GM18907 (cell line): Measurements from ENCODE around the gene KHDRBS2.

Experiments
- ATAC-seq: cut with Tn5 transposase; IDR thresholded peaks from one replicate; pipeline ENCODE4 v1.9.1; 2021; ENCODE audit warnings: mild to moderate bottlenecking, moderate library complexity; ENCODE audit not compliant: unreplicated experiment

The KHDRBS2 gene

DNA sequence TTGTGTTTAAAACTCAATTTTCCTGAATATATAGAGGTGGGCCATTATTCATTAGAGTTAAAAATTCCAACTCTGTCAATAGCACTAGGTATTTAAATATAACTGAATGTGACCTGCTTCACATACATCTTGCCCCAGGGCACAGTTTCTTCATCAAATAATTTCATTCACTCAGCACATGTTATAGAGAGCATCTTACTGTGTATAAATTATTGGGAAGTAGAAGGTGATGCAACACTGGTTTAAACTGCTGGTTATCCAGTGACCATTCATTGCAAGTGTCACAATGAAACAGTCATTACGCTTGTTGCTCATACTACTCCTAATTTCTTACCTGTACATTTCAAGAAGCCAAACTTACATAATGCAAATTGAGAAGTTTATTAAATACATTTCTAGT is 93.4 kb downstream of the KHDRBS2 start:
- no peak for ATAC-seq

DNA sequence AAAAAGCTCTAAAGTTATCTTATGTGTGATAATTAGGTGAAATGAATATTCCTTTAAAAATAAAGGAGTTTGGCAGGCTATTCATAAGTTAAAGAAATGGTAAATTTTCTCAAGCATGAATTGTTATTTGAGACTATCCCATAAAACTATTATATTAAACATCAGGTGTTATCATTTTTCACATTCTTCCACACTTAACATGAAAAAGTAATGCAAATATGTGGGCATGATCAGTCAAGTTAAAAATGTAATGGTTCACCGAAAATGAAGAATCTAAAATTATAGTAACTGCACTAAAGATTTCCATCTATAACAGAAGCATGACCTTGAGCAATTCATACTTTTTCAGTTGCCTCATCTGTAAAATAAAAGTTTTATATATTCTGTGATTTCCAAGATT is 110.8 kb downstream of the KHDRBS2 start:
- ATAC-seq: no peak

DNA sequence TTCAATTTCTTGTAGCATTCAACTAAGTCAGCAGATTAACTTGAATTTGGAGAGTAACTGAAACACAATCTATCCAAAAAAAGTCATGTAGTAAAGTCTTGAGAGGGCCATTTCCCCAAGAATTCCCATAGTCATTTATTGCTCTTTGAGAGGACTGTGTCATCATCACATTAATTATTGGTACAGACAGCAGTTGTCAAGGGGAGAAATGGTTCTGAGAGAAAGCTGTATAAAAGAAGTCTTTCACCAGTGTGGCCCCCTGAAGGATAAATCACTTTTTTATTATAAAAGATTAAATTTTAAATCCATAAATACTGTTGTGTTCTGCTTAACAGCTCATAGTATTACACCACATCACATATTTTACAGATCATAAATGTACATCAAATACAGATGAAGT is 111.5 kb downstream of the KHDRBS2 start:
- no peak for ATAC-seq

DNA sequence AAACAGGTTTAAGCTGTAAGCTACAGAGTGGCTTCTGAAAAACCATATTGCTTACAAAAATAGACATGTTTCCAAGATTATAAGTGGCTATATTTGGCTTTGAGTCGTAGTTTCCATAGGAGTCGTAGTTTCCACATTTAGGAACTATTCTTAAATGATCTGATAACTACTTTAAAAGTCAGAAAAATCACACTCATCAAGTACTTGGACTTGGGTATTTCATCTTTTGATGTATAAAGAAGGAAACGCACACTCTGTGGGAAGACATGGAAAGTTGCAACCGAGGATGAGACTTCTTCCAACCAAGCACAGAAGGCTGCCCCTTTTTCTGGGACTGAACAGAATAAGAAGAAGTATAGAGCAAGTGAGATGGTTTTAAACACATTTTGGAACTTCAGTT is 118.3 kb downstream of the KHDRBS2 start:
- ATAC-seq: no peak

DNA sequence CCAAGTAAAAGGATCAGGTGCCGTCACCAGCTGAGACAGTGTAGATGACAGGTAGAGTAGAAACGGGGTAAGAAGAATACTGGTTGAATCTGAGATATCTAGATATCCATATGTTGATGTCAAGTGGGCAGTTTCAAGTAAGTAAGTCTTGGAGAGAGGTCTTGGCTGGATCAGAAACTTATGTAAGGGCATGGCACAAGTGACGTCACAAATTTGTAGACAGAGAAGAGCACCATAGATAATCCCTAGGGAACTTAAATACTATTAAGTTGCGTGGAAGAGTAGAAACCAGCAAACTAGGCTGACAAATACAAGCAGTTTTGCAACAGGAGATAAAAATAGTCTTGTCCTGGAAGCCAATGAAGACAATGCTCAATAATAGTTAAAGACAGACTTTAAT is 123.2 kb downstream of the KHDRBS2 start:
- no peak for ATAC-seq

DNA sequence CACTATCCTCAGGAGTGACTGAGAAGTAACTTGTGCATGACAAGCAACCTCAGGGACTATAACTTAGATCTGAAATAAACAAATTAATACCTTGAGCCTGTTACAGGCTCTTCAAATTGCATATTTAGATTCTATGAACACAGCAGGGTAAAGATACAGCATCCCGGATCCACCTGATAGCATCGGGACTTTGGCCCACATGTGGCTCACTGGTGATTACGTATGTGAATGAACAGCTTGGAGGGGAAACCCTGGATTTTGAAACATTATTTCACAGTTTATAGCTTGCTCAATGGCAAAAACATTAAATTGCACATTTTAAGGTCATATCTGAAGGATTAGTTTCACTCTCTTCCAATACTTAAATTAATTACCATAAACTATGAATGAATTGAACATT is 133.2 kb downstream of the KHDRBS2 start:
- ATAC-seq: no peak

DNA sequence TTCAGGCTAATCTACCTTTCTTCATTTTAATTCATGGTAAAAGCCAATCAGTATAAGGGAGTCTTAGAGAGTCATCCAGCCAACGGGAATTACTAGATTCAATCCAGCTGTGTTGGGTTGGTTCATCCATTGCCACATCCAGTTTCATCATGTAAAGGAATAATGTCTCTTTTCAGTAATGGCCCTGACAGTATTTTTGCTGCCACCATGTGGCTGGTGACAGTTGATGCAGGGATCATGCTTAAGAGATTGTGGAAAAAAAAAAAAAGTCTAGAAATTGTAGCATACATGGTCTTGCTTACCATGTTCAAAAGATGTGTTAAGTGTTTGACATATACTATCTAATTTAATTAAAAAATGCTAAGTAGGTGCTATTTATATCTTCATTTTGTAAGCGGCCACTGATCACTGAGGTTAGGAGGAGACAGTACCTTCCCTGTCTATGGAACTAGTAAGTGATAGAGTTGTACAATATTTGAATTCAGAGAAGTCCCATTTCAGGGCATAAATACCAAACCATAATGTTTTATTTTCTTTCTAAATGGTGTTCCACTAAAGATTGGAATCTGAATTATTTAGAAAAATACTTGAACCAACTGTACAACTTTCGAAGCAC is 135.9 kb downstream of the KHDRBS2 start:
- ATAC-seq: peak; percentile 85

DNA sequence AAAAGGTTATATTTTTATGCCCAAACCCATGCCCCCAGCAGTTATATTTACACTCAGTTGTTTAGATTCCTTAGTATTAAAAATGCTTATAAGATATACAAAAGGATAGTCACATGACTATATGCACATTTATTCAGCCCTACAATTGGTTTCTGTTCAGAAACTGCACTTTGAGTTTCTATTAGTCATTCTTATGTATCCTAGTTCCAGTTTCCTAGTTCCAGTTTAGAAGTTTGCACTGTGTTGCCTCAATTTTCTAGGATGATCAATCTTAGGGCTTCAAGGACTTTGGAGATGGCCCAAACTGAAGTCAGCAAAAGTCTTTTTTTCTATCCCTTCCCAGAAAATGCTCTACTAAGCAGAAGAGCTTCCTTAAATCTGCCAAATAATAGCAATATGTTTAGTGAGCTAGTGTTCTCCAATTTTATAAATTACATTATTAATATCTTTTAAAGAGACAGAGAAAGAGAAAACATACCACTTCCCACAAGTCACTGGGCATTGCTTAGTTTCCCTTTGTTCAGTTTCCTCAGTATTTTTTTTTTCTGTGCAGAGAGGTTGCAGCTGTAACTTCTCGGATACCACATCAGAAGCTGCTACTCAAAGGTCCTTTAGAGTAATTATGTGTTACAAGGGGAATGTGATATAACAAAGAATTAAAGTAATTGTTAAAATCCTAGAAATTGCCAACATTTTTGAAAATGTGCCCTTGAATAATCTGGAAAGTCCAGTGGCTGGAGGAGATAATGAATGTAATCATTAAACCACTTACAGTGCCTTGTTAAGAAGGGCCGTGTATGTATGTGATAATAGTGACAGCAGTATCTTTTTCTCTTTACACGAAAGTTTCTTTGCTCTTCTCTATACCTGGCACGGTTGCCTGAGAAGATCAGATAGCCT is 138.8 kb downstream of the KHDRBS2 start:
- no peak for ATAC-seq

DNA sequence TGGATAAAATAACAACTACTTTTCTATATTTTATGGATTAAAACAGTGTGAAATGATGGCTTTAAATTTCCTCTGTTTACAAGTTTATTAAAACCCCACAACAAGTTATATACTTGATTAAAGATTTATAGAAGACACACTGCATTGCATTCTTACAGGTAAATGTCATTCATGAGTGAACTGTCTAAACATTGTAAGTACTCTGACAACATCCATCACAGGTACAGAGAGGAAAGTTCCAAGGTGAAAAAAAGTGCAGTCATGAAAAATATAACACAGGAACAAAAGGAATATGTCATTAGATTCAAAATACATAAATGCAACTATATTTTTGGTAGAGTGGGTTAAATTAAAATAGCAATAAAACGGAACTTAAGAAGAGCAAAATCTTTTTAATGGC is 156.9 kb downstream of the KHDRBS2 start:
- no peak for ATAC-seq

DNA sequence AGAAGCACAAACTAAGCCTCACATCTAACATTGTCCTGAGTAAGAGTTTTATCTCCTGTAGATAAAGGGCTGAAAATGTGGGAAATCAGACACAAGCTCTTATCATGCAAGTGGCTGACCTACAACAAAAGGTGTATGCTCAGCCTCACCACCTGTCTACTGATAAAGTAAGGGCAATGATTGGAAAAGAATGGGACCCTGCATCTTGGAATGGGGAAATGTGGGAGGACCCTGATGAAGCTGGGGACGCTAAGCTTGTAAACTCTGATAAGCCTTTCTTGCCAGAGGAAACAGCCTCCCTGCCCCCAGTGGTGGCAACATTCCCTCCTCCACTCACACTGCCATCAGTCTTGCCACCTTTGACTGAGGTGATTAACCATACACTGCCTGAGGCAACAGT is 166.6 kb downstream of the KHDRBS2 start:
- ATAC-seq: no peak

DNA sequence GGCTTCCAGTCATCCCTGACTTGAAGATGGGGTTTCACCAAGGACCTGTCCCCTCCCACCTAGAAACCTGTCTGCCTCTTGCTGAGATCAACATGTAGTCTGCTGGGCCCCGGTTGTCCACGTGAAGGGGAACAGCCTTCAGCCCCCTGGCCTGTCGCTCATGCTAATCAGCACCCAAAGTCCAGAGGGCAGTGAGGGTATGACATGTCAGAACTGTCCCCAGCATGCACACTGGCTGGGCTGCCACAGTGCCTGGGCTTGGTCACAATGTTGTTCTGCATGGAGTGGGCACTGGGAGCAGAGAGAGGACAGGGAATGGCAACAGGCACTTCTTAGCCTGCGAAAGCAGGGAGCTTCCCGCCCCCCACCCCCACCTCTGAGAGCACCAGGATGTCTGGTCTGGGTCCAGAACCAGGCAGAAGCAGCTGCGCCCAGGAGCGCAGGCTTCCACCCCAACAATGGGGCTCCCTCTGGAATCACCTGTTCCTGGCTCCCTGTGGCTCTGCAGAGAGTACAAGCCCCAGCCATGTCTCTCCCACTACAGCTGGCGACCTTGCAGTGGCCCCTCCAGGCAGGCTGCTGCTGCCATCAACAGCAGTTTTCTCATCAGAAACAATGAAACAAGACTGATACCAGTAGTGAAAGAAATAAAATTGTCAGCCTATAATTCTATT is 182.7 kb downstream of the KHDRBS2 start:
- ATAC-seq: no peak

DNA sequence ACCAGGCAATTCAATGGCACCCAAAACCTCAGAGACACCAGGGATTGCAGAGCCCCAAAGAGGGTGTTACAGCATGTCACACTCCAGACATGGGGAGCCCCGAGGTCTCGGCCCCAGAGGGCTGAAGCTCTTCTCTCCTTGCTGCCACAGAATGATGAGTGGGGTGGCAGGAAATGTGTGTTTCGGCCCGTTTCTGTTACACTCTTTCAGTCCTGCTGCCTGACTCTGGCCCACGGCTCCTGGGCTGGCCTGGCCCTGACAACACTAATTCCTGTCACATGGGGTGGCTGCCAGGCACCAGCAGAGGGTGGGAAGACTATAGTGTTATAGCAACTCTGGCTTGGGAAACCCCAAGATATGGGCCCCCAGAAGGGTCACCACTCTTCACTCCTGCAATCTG is 183.6 kb downstream of the KHDRBS2 start:
- no peak for ATAC-seq

DNA sequence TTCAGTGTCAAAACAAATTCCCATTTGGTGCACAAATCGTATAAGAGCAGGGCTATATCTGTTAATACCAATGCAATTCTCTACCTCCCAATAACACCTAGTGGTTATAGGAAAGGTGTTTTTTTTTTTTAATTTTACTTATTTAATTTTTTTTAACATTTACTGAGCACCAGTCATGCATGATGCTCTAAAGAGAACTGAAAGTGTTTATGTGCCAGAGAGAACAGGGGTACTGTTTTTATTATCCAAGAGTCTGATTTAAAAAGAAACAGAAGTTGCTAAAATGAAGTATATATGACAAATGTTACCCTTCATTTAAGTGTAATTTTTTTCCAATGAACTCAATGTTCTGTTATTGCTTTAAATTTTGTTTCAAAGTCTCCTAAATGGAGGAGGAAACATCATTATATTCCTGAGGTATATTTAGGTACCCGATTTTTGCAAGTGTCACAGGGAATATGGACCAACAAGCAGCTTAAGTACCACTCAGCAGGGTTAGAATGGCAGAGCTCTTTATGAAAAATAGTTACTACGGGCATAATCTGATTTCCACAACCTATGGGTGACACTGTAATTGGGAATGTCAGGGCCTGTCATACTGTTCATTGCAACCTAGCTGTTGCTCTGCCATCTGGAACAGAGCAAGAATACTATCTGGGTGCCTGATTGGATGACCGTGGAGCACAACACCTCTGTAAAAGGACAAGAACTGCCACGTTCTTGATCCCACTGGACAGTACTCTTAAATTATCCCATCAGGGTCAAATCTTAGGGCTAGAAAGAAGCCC is 195.4 kb downstream of the KHDRBS2 start:
- ATAC-seq: no peak

DNA sequence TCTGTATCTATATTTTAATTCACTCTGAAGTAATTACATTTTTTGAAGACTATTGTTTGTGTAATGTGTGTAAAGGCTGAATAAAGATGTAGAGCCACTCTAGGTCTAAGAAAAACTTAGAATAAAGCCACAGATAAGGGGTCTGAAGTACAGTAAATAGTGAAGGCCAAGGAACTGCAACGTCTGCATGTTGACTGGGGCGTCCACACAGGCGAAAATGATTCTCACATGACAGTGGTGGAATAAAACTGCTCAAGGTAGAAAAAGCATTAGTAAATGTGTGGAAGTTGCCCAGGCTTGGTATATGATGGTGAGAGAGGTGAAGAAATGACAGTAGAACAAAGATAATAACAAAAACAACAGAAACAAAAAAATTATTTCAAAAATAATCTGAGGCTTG is 196.2 kb downstream of the KHDRBS2 start:
- no peak for ATAC-seq

DNA sequence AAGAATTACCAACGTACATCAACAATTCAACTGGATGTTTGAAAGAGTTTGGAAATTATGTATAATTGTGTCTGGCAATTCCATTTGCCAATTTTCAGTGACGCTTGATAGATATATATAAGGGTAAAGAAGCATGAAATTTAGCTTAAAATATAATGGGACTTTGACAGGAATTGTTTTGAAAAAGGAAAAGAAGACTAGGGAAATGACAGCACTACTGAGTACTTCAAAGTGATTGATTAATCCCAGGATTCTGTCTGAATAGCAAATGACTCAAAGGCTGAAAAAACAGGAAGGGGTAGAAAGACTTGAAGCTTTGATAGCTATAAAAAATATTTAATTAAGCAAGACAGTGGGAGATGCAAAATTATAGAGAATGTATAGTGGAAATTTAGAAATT is 200.0 kb downstream of the KHDRBS2 start:
- ATAC-seq: no peak

DNA sequence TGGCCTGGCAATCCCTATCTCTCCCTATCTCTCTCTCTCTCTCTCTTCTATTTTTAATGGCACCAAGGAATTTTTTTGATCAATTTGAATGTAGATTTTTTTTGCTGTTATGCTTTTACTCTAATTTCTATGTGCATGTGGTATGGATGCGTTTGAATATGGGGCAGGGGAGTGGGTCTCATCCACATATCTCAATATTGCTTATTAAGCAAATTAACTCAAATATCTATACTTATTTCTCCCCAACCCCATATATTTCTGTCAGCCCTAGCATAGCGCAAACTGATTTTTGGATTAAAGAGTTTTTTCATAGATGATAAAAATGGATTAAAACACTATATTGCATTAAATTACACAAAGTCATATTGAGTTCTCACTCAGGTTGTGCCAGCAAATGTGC is 210.2 kb downstream of the KHDRBS2 start:
- no peak for ATAC-seq

DNA sequence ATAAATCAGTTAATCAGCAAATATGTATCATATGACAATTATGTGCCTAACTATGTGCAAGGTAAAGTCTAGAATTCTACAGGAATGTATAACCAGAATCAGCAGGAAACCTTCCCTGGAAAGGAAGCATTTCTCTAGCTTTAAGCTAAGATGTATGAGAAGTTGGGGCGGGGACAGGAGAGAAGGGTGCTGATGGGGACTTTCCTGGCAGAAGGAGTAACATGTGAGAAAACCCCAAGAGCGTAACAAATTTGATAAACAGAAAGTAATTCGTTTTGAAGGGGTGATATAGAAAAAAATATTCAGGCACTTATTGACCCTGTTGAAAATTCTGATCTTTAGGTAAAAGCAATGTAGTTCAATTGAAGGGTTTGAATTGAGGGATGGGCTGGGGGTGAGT is 226.1 kb downstream of the KHDRBS2 start:
- ATAC-seq: no peak

DNA sequence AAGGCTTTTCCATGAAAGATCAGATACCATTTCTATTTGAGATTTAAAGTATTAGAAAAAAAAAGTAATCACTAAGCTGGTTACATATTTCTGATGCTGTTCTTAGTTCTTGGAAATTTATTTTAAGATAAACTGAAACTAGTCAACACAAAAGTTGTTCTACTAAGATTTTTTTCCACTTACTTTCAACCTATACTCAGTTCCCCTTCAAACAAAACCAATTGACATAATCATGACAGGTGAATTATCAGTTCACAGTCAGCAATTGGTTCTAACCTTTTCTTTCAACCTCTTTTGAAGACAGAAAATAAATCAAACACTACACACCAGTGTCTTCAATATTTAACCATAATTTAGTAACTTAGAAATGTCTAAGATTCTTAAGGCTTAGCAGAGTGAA is 228.7 kb downstream of the KHDRBS2 start:
- no peak for ATAC-seq

DNA sequence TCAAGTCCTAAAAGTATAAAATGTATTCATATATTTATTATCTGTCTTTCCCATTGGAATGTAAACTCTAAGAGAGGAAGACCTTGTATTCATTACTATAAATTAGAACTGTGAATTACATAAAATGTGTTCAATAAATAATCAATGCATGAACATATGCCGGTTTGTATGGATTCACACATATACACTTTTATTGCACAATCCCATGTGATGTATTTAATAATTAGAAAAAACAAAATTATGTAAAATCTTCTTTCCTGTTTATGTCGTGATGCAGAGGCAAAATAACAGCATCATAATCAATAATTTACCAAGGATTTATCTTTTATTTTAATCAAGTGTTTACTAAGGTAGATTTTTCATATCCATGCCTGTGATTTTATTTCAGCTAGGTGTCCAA is 240.5 kb downstream of the KHDRBS2 start:
- no peak for ATAC-seq

DNA sequence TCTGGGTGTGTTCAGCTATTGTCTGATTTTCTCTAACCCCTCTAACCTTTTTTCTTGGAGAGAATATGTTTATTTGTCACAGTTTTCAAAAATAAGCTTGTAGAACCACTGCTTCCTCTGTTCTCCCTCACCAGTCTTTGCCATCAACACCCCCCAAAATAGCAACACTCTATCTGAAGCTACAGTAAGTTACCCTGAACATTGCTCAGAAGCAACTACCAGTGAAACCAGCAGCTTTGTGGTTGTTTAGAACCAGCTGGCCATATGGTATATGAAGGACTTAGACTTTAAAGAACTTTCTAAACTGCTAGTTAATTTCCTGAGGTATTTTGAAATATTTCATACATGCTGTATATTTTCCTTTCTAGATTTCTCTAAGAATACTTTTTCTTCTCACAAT is 242.9 kb downstream of the KHDRBS2 start:
- no peak for ATAC-seq

DNA sequence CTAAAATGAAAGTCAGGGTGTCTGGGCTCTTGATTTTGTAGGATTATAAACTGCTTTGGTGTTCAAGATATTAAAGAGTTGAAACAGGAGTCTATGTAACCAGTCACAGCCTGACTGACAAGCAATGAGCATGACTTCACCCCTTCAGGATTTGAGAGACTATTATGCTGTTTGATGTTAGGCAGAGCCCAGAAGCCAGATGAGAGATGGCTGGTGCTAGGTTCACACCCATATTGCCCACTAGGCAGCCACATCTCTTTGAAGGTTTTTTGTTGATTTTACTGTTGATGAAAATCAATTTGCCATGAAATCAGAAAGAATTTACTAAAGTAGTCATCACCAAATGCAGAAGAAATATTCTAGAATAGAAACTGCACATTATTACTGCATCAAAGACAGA is 243.6 kb downstream of the KHDRBS2 start:
- ATAC-seq: no peak
